Fibroblast of villous mesenchyme (primary cell): ENCODE measurements around the gene EYS. TPM values are rescaled to one million over a fixed set of nuclear protein-coding genes. Genes with fewer than 3 reads are reported as not detected.

Experiments used
- DNase-seq: peaks from one replicate; pipeline ENCODE4 v3.0.0-alpha.2; 2010; ENCODE audit warnings: low read depth
- H3K4me3 ChIP-seq: 2 replicates; pipeline ENCODE4 v1.5.1; 2011; ENCODE audit warnings: low read depth, mild to moderate bottlenecking, low read length
- total RNA-seq: library from RNA; depleted of rRNA; stranded (reverse); fragments of >200 nt; gene quantifications from 2 replicates; pipeline ENCODE4 v1.2.3, GENCODE V29; 2012
- TF ChIP-seq, protein P1 (sequence below): IDR thresholded peaks from 2 replicates; pipeline ENCODE4 v1.5.1; 2012; ENCODE audit warnings: low read depth, mild to moderate bottlenecking, low read length; ENCODE audit not compliant: insufficient read depth

Gene EYS
- total RNA-seq, 1 donor: under 0.01 TPM

DNA sequence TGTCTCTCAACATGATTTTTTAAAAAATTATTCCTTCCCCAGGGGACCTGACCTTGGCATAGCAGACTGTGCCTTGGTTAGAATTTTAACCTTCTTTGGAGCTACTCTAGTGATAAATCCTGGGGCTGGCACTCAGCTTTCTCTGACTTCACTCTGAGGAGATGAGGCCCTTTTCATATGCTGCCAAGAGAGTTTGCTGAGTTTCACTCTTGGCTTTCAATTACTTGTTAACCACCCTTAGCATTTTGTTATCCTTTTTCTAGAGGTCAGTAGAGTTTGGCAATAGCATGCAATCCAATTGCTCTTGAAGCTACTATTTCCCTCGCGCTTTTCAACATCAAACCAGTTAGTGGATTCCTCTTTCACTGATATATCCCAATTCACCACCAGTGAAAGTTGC is 920.3 kb downstream of the EYS start:
- no peak overlapping the region for H3K4me3 ChIP-seq
- TF ChIP-seq, protein P1, sequence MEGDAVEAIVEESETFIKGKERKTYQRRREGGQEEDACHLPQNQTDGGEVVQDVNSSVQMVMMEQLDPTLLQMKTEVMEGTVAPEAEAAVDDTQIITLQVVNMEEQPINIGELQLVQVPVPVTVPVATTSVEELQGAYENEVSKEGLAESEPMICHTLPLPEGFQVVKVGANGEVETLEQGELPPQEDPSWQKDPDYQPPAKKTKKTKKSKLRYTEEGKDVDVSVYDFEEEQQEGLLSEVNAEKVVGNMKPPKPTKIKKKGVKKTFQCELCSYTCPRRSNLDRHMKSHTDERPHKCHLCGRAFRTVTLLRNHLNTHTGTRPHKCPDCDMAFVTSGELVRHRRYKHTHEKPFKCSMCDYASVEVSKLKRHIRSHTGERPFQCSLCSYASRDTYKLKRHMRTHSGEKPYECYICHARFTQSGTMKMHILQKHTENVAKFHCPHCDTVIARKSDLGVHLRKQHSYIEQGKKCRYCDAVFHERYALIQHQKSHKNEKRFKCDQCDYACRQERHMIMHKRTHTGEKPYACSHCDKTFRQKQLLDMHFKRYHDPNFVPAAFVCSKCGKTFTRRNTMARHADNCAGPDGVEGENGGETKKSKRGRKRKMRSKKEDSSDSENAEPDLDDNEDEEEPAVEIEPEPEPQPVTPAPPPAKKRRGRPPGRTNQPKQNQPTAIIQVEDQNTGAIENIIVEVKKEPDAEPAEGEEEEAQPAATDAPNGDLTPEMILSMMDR: no peak
- no peak for DNase-seq

DNA sequence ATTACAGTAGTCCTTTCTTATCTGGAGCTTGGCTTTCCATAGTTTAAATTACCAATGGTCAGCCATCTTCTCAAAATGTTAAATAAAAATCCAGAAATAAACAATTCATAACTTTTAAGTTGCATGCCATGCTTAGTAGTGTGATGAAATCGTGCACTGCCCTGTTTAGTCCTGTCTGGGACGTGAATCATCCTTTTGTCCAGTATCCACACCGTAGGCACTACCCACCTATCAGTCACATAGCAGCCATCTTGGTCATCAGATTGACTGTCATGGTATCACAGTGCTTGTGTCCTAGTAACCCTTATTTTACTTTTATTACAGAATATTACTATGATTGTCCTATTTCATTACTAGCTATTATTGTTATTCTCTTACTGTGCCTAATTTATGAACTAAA is 924.1 kb downstream of the EYS start:
- no peak overlapping the region for H3K4me3 ChIP-seq
- TF ChIP-seq, protein P1: no peak
- DNase-seq: no peak

GRCh38 chr6:64777941-64778785 is 928.9 kb downstream of the EYS start:
- DNase-seq: peak; percentile 3
- no peak overlapping the region for H3K4me3 ChIP-seq

DNA sequence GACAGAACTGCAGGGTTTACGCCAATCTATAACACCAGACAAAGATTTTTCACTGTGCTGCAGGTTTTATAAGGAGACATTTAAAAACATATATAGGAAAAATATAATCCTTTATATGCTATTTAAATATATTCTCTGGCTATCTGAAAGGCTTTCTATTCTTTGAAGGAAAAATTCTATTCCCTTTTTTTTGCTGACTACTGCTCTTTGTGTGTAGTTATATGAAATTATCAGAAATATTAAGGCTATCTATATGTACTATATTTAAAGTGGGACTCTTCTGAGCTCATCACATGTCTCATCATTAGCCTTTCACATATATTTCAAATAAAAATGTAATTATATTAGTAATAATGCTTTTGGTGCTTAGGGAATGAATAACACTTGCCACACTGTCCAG is 930.7 kb downstream of the EYS start:
- no peak overlapping the region for H3K4me3 ChIP-seq
- DNase-seq: no peak
- TF ChIP-seq, protein P1: no peak

More at GRCh38 chr6:64777941-64778785, 928.9 kb downstream of the EYS start:
- TF ChIP-seq, protein P1: no peak

- no peak for DNase-seq
- H3K4me3 ChIP-seq: no peak overlapping the region
- TF ChIP-seq, protein P1: no peak
Measured at GRCh38 chr6:64774881-64775280, 932.1 kb downstream of the EYS start.

- DNase-seq: no peak
- TF ChIP-seq, protein P1: no peak
- no peak overlapping the region for H3K4me3 ChIP-seq
Measured at GRCh38 chr6:64750910-64751309, 956.1 kb downstream of the EYS start.
